Choroid plexus epithelial cell (primary cell): ENCODE results near the gene FAR2.

Experiments
- DNase-seq: peaks from one replicate; pipeline ENCODE4 v3.0.0-alpha.2; 2010; ENCODE audit warnings: low read depth
- H3K4me3 ChIP-seq: 2 replicates; pipeline ENCODE4 v1.5.1; 2011; ENCODE audit warnings: low read depth, mild to moderate bottlenecking, control low read depth, low read length, moderate library complexity
- TF ChIP-seq, protein P1 (sequence below): conservative IDR thresholded peaks from 2 replicates; pipeline ENCODE4 v1.5.1; 2011; ENCODE audit warnings: low read depth, mild to moderate bottlenecking, control low read depth, inconsistent platforms, low read length, moderate library complexity

FAR2 gene

GRCh38 chr12:29309320-29309902 lies 160.3 kb downstream of the FAR2 start:
- H3K4me3 ChIP-seq = no peak overlapping the region
- TF ChIP-seq, protein P1, sequence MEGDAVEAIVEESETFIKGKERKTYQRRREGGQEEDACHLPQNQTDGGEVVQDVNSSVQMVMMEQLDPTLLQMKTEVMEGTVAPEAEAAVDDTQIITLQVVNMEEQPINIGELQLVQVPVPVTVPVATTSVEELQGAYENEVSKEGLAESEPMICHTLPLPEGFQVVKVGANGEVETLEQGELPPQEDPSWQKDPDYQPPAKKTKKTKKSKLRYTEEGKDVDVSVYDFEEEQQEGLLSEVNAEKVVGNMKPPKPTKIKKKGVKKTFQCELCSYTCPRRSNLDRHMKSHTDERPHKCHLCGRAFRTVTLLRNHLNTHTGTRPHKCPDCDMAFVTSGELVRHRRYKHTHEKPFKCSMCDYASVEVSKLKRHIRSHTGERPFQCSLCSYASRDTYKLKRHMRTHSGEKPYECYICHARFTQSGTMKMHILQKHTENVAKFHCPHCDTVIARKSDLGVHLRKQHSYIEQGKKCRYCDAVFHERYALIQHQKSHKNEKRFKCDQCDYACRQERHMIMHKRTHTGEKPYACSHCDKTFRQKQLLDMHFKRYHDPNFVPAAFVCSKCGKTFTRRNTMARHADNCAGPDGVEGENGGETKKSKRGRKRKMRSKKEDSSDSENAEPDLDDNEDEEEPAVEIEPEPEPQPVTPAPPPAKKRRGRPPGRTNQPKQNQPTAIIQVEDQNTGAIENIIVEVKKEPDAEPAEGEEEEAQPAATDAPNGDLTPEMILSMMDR = peak; percentile 46
- peak; percentile 60 for DNase-seq

- no peak for DNase-seq
- TF ChIP-seq, protein P1 = no peak
- H3K4me3 ChIP-seq = no peak overlapping the region
Measured at GRCh38 chr12:29310899-29311298, 161.8 kb downstream of the FAR2 start.

DNA sequence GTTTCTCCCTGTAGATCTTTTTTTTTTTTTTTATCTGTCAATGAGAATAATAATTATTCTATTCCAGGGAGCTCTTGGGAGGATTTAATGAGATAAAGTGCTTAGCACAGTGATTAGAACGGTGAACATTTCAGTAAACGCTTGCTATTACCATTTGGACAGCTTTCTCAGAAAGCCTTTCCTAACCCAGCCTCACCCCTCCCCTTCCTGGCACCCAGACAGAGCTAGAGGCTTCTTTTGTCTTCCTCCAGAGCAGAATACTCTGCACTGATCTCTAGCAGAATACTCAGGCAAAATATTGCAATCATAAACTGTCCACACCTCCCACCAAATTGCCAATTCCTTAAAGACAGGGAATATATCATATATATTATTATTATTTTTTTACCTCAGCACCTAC lies 165.3 kb downstream of the FAR2 start:
- no peak for DNase-seq
- TF ChIP-seq, protein P1 = no peak
- no peak overlapping the region for H3K4me3 ChIP-seq

- TF ChIP-seq, protein P1 = no peak
- DNase-seq = peak; percentile 69
- no peak overlapping the region for H3K4me3 ChIP-seq
Measured at GRCh38 chr12:29316752-29317151, 167.7 kb downstream of the FAR2 start.

DNA sequence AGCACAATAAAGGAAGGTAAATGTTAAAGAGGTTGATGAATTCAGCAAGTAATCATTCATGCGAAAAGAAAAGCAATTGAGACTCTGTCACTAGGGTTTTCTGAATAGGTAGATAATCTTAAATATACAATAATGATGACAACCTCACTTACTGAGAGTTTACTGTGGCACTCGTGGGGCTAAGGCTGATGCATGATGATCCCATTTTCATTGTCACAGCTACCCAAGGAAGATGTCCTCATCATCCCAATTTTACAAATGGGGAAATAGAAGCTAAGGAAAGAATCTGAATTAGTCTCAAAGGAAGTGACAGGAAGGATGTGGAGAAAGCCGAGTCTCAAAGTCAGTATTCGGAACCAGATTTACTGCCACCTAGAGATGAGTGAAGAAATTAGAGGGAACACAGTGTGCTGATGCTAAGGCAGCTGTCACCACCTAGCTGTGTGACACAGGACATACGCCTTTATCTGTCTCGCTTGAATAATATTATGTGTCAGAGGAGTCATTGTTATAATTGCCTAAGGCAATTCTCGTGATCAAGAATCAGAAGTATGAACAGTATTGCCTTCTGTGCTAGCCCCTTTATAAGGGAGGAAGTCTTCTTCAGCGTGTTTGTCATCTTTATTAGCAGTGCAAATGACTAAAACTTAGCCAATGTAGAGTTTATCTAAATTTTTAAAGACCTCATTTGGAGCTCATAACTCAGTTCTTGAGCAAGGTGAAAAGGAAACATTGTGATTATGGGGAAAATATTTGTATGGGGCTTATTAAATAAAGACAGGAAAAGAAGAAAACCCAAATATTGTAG lies 168.7 kb downstream of the FAR2 start:
- TF ChIP-seq, protein P1 = peak; percentile 75
- DNase-seq = peak; percentile 76
- H3K4me3 ChIP-seq = no peak overlapping the region

DNA sequence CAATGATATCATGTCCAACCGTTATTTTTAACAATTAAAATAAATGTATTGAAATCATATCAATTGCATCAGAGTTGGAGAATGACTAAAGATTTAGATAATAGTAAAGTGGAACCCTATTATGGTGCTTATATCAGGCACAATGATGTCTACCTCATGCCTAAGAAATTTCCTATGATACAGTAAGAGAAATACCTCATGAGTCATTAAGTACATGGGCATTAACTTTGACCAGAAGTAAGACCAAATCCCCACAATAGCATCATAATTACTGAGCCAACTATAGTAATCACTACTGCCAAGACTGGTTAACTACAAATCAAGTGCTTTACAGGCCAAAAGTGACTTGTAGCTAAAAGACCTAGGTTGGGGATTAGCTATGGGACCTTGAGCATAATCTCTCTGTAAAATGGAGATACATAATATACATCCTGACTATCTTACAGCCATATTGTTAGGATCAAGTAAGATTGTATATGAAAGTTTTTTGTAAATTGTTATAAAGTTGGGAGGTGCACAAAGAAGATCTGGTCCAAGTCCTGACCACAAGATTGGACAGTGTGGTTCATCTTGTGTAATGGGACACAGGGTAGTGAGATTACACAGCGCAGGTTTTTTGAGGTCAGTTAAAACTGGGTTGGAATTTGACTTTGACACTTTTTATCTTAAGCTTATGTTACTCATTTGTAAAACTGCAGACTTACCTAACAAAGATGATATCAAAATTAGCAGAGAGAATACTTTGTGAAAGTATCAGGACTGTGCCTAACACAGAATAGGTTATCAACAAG lies 171.4 kb downstream of the FAR2 start:
- TF ChIP-seq, protein P1 = no peak
- peak; percentile 78 for DNase-seq
- H3K4me3 ChIP-seq = no peak overlapping the region
